Right atrium auricular region (tissue), 2 donors: Measurements from ENCODE around the gene QSOX1. TPM values are rescaled to one million over a fixed set of nuclear protein-coding genes. Genes with fewer than 3 reads are reported as not detected.

ENCODE experiments used
- DNase-seq: peaks from one replicate; pipeline ENCODE4 v3.0.0-alpha.2; 2019; ENCODE audit warnings: low spot score
- H3K27ac ChIP-seq, 2 donors: fragments of 200-600 bp; sonication (generic); 1 replicate in 1 of 2; 2 replicates in 1 of 2; pipeline ENCODE4 v1.5.1; 2016 to 2019
- H3K27me3 ChIP-seq, 2 donors: fragments of 200-600 bp; sonication (generic); one replicate each; pipeline versions ENCODE4 v1.5.1 to v1.6.0; 2017 to 2019
- H3K36me3 ChIP-seq: fragments of 200-600 bp; sonication (generic); one replicate; pipeline ENCODE4 v1.5.1; 2016
- H3K4me1 ChIP-seq, 2 donors: fragments of 200-600 bp; sonication (generic); one replicate each; pipeline versions ENCODE4 v1.5.1 to v1.6.0; 2017 to 2019
- H3K4me3 ChIP-seq, 2 donors: fragments of 200-600 bp; sonication (generic); 1 replicate in 1 of 2; 2 replicates in 1 of 2; pipeline ENCODE4 v1.5.1; 2017 to 2019; ENCODE audit warnings: mild to moderate bottlenecking in 1 of 2, moderate library complexity in 1 of 2
- H3K9me3 ChIP-seq, 2 donors: fragments of 200-600 bp; sonication (generic); one replicate each; pipeline ENCODE4 v1.5.1; 2019
- CTCF ChIP-seq, 2 donors: fragments of 200-600 bp; sonication (generic); IDR thresholded peaks; one replicate each; pipeline ENCODE4 v1.5.1; 2019; ENCODE audit warnings: antibody characterized with exemption in 2 of 2
- total RNA-seq, 2 donors: library from RNA; depleted of rRNA; stranded (reverse); fragments of >200 nt; gene quantifications; one replicate each; pipeline ENCODE4 v1.1.0, GENCODE V29; 2016

QSOX1 gene
- total RNA-seq, 2 donors from 2014 or later = 199 to 332 TPM

DNA sequence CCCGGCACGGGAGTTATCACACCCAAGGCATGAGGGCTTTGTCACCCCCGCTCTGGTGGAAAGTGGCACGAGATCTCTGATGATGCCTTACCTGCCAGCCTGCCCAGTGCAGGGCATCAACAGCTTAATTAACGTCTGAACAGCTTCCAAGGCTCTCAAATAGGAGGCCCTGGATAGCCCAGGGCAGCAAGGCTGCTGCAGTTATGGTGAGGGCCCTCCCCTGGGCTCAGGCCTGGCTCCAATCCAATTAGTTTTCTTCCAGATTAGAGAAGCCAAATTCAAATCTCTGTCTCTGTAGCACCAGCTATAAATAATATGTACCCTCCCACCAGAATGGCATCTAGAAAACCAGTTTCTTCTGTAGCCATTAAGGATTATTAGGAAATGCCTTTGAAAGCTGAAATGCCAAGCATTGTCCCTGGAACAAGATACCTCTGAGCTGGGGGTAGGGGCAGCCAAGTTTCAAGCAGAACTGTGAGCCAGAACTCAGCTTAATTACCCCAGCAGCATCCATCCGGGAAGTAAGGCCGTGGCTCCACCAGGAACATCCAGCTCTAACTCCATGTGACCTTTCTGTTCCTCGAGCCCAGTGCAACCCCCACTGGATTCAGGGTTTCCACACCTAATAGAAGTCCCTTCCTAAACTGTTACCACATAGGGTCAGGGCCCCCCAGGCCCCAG is 12.5 kb downstream of the QSOX1 start:
- TF ChIP-seq CTCF (IDR thresholded peaks at IDR 0.05) = no peak
- H3K27ac ChIP-seq = peak overlapping the region; percentile 86 to 91
- no peaks in the 10 kb centered on the region for H3K27me3 ChIP-seq
- DNase-seq = no peak
- H3K4me1 ChIP-seq = peaks cover 0 to 71% of the 10 kb centered on the region in 2 donors
- H3K36me3 ChIP-seq = peaks cover 7% of the 10 kb centered on the region
- no peak overlapping the region for H3K4me3 ChIP-seq
- H3K9me3 ChIP-seq = no peaks in the 10 kb centered on the region

- Histone ChIP-seq H3K4me1 (peaks cover 0 to 71% of the 10 kb centered on the region in 2 donors), H3K4me3 (no peak overlapping the region)
- no peak for DNase-seq
These were observed 13.2 kb downstream of the QSOX1 start for GRCh38 chr1:180167721-180168467.

DNA sequence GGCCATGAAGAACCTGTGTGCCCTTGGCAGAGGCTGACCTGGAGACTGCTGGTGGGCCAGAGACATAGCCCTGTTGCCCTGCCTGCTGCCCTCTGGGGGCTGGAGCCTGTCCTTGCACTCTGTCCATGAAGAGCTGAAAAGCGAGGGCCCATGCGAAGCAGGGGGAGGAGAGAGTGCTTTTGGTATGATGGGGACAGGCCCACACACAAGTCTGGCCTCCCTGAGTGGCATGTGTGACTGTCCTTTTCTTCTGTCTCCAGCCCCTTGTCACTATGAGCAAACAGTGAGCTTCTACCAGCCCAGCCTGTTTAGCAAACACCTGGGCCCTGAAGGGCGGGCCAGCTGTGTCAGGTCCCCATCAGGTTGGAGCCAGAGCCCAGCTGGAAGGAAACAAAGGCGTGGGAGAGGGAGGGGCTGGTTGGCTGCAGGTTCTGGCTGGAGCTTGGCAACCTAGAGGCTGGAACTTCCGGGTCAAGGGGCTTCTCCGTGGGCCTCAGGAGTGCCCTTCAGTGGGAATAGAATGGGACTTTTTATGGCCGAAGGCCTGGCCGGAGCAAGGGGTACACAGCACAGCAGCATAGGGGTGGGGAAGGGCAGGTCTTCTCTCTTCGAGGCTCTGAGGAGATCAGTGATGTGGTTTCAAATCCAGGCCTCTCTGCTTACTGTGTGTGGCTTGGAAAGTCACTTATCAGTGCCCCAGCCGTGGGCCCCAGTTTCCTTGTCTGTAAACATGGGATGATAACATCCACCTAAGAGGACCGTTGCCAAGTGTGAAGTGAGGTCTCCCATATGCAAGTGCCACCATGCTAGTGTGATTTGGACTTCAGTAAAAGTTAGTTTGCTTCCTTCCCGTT is 14.3 kb downstream of the QSOX1 start:
- DNase-seq = no peak

More at GRCh38 chr1:180167721-180168467, 13.2 kb downstream of the QSOX1 start:
- Histone ChIP-seq H3K36me3 (peaks cover 7% of the 10 kb centered on the region), H3K27ac (peak overlapping the region; percentile 86 to 91), H3K9me3 (no peaks in the 10 kb centered on the region), H3K27me3 (no peaks in the 10 kb centered on the region)
- TF ChIP-seq CTCF (IDR thresholded peaks at IDR 0.05) = no peak

GRCh38 chr1:180169640-180170195 is 15.0 kb downstream of the QSOX1 start:
- Histone ChIP-seq H3K9me3 (no peaks in the 10 kb centered on the region), H3K4me3 (no peak overlapping the region), H3K27me3 (no peaks in the 10 kb centered on the region), H3K36me3 (peaks cover 7% of the 10 kb centered on the region), H3K4me1 (peaks cover 0 to 76% of the 10 kb centered on the region in 2 donors), H3K27ac (peak overlapping the region; percentile 86 to 91)
- TF ChIP-seq CTCF (IDR thresholded peaks at IDR 0.05) = no peak
- no peak for DNase-seq

More for the DNA sequence above, 14.3 kb downstream of the QSOX1 start:
- Histone ChIP-seq H3K27me3 (no peaks in the 10 kb centered on the region), H3K4me3 (no peak overlapping the region), H3K9me3 (no peaks in the 10 kb centered on the region), H3K4me1 (peaks cover 0 to 76% of the 10 kb centered on the region in 2 donors), H3K36me3 (peaks cover 7% of the 10 kb centered on the region), H3K27ac (peak overlapping the region; percentile 86 to 91)
- peak in 1 of 2 donors; percentile 59 for TF ChIP-seq CTCF (IDR thresholded peaks at IDR 0.05)

DNA sequence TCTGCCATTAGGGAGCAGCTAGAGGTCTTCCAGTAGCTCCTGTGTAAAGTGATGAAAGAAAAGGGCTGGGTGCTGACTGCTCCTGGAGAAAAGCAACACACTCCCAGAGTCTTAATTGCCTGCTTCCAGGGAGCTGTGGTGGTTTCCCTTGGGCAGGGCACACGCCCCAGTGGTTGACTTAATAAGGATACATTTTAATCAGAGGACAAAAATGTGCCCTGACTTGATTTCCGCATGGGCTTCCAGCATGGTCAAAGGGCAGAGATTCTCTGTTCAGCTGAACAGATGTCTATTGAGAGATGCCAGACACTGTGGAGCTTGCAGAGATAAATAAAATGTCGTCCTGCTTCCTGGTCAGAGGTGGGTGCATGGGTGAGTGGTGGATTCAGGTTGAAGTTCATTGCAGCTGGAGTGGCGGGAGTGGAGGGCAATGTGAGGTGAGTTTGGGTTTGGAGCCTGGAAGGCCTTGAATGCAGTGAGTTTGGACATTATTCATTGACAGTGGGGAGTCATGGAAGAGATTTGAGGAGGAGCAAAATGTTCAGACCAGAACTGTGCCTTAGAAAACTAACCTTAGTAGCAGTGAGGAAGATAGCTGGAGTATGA is 16.0 kb downstream of the QSOX1 start:
- peak overlapping the region; percentile 86 to 91 for H3K27ac ChIP-seq
- no peak for TF ChIP-seq CTCF (IDR thresholded peaks at IDR 0.05)
- no peak overlapping the region for H3K4me3 ChIP-seq
- H3K36me3 ChIP-seq = peaks cover 7% of the 10 kb centered on the region
- peaks cover 0 to 76% of the 10 kb centered on the region in 2 donors for H3K4me1 ChIP-seq
- H3K27me3 ChIP-seq = no peaks in the 10 kb centered on the region
- no peak for DNase-seq
- no peaks in the 10 kb centered on the region for H3K9me3 ChIP-seq
